ENCODE results near the gene NALF2. TPM values are rescaled to one million over a fixed set of nuclear protein-coding genes. Genes with fewer than 3 reads are reported as not detected.
A peak's percentile ranks its signal among the peaks of the same experiment; 100 is the strongest.

NALF2 gene
- under 1 TPM in 3 of 4 donors, not detected in 1; 0.28 to 0.40 (median 0.35) TPM for total RNA-seq

DNA sequence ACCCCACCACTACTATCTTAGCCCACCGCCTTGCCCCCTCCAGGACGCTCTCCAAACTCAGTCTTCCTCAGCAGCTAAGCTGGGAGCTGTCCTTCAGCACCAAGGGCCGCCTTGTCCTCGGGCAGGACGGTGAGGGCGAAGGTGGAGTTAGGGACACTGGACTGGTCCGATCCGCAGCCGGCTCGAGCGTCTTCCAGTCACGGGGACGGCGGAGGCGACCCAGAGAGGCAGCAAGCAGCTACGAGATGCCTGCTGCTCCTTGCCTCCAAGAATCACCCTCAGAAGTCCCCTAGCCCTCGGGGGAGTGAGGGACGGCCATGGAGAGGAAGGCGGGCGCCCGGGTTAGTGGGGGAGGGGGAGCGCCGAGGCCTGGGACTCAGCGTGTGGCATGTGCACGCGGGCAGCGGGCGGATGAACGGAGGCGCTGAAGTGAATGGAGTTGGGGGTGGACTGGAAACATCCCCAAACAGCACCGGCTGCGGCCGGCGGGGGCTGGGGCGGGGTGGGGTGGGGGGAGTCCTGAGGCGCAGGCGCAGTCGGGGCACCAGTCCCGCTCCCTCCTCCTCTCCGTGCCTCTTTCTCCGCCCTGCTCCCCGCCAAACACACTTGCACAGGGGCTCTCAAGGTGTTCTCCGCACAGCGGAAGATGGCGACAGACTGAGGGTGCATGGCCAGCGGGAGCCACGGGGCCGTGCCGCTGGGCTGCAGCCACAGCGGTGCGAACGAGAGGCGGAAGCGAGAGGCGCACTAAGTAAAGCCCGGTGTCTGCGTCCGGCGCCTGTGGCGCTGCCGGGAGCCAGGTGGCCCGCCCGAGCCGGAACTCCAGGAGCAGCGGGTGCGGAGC, at the start of gene NALF2:
Gene NALF2, plus strand, starts transcription at position 545 of the 844 bp plus-strand sequence. CDS start 957 bp downstream, outside the sequence.
- no peak within 1 kb of the TSS for H3K27ac ChIP-seq
- no peaks in the 10 kb centered on the region for H3K27me3 ChIP-seq
- peak within 1 kb of the TSS in 3 of 4 donors; percentile 35 to 48 (median 42) for H3K4me3 ChIP-seq
- peaks cover 0 to 4% (median 0%) of the 10 kb centered on the region in 4 donors for H3K4me1 ChIP-seq
- DNase-seq, result peak in 1 of 3 donors; percentile 57
- no peaks in the 10 kb centered on the region for H3K9me3 ChIP-seq
- H3K36me3 ChIP-seq, result no peaks in the 10 kb centered on the region
- TF ChIP-seq, protein P1, sequence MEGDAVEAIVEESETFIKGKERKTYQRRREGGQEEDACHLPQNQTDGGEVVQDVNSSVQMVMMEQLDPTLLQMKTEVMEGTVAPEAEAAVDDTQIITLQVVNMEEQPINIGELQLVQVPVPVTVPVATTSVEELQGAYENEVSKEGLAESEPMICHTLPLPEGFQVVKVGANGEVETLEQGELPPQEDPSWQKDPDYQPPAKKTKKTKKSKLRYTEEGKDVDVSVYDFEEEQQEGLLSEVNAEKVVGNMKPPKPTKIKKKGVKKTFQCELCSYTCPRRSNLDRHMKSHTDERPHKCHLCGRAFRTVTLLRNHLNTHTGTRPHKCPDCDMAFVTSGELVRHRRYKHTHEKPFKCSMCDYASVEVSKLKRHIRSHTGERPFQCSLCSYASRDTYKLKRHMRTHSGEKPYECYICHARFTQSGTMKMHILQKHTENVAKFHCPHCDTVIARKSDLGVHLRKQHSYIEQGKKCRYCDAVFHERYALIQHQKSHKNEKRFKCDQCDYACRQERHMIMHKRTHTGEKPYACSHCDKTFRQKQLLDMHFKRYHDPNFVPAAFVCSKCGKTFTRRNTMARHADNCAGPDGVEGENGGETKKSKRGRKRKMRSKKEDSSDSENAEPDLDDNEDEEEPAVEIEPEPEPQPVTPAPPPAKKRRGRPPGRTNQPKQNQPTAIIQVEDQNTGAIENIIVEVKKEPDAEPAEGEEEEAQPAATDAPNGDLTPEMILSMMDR (IDR thresholded peaks at IDR 0.05), result no peak

DNA sequence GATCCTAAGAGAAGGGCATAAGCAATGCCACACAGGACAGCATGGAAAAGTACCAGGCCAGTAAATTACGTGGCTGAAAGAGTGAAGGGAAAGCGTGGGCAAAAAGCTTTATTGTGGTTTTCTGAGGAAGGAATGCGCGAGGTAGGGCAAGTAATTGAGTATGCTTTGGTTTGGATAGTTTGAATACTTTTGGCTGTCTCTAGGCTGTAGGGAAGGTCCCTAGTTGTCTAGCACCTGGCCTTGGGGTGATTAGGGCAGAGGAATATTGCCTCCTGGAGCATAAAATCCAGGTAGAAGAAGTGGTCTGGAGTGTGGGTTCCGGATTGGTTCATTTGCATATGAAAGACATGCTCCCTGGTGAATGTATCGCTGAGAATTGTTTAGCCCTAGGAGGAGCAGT, 46.4 kb upstream of the NALF2 start:
- TF ChIP-seq POLR2A (IDR thresholded peaks at IDR 0.05), result no peak
- TF ChIP-seq, protein P1 (IDR thresholded peaks at IDR 0.05), result no peak
- no peaks in the 10 kb centered on the region for H3K9me3 ChIP-seq
- DNase-seq, result no peak

DNA sequence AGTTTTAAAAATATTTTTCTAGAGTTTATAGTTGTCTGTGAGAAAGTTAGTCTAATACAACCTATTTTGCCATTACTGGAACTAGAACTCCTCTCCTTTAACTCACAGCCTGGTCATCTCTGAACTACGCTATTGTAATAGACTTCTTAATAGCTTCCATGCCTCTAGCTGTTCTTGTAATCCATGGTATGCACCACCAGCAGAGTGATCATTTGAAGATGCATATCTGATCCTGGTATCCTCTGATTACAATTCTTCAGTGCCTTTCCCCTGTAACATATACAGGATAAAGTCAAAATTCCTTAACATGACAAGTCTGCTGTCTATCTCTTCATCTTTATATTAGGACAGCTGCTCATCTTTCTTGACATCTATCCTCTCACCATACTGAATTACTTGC, 37.6 kb upstream of the NALF2 start:
- TF ChIP-seq, protein P1 (IDR thresholded peaks at IDR 0.05), result no peak
- TF ChIP-seq POLR2A (IDR thresholded peaks at IDR 0.05), result no peak
- H3K27me3 ChIP-seq, result no peaks in the 10 kb centered on the region
- H3K36me3 ChIP-seq, result no peaks in the 10 kb centered on the region
- H3K9me3 ChIP-seq, result no peaks in the 10 kb centered on the region
- H3K4me3 ChIP-seq, result no peak overlapping the region
- no peak overlapping the region for H3K27ac ChIP-seq
- H3K4me1 ChIP-seq, result no peaks in the 10 kb centered on the region
- no peak for DNase-seq

More for the DNA sequence above, 46.4 kb upstream of the NALF2 start:
- Histone ChIP-seq H3K4me1 (no peaks in the 10 kb centered on the region), H3K27me3 (no peaks in the 10 kb centered on the region), H3K27ac (no peak overlapping the region), H3K4me3 (no peak overlapping the region), H3K36me3 (no peaks in the 10 kb centered on the region)

DNA sequence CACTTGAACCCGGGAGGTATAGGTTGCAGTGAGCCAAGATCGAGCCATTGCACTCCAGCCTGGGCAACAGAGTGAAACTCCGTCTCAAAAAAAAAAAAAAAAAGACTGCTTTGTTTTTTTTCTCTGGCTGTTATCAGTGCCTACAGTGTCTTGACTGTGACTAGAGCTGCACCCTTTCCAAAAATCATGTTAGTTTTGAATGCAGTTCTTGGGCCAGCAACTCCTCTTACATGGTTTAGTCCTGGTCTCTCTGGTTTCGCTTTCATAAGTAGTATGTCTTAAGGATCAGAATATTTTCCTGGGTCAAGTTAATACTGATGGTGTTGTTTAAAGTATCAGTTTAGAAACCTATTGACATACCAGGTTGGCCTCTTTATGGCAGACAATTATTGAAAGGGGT, 34.2 kb upstream of the NALF2 start:
- no peak overlapping the region for H3K4me3 ChIP-seq
- TF ChIP-seq, protein P1 (IDR thresholded peaks at IDR 0.05), result no peak
- TF ChIP-seq POLR2A (IDR thresholded peaks at IDR 0.05), result no peak
- no peak overlapping the region for H3K27ac ChIP-seq
- H3K9me3 ChIP-seq, result no peaks in the 10 kb centered on the region
- no peaks in the 10 kb centered on the region for H3K27me3 ChIP-seq
- no peaks in the 10 kb centered on the region for H3K36me3 ChIP-seq
- no peaks in the 10 kb centered on the region for H3K4me1 ChIP-seq
- no peak for DNase-seq

DNA sequence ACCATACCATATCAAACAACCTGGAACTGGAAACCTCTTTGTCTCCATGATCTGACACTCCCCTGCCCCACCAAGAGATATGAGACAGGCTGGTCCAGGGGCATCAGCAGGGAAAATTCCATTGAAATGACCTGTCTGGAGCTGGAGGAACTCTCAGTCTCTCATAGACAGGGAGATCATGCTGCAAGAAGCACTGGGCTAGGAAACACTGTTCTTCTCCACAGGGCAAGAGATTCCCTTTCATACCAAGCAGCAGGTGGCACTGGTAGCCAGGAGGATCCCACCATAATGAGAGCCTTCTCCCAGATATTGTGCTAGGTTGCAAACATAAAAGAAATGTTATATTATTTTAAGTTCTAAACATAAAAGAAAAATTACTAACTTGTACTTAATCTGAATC, 14.5 kb upstream of the NALF2 start:
- Histone ChIP-seq H3K4me3 (no peak overlapping the region), H3K27me3 (no peaks in the 10 kb centered on the region), H3K36me3 (no peaks in the 10 kb centered on the region), H3K9me3 (no peaks in the 10 kb centered on the region), H3K4me1 (no peaks in the 10 kb centered on the region), H3K27ac (no peak overlapping the region)
- no peak for TF ChIP-seq POLR2A (IDR thresholded peaks at IDR 0.05)
- TF ChIP-seq, protein P1 (IDR thresholded peaks at IDR 0.05), result no peak
- DNase-seq, result no peak
